Neuronal stem cell (in vitro differentiated cells): ENCODE measurements around the gene EGR1.
A peak's percentile ranks its signal among the peaks of the same experiment; 100 is the strongest.

Experiments
- DNase-seq: peaks from one replicate; pipeline ENCODE4 v3.0.0-alpha.2; 2013; ENCODE audit warnings: low spot score
- H2AFZ ChIP-seq: one replicate; pipeline ENCODE4 v1.6.1; 2013; ENCODE audit warnings: mild to moderate bottlenecking, low read length, inconsistent platforms
- H2AK5ac ChIP-seq: 2 replicates; pipeline ENCODE4 v1.6.1; 2013; ENCODE audit warnings: low read depth, mild to moderate bottlenecking, inconsistent platforms, low read length, moderate library complexity, mixed read lengths
- H2BK120ac ChIP-seq: 2 replicates; pipeline ENCODE4 v1.6.1; 2013; ENCODE audit warnings: low read depth, mild to moderate bottlenecking, inconsistent platforms, low read length, moderate library complexity, mixed read lengths
- H2BK12ac ChIP-seq: one replicate; pipeline ENCODE4 v1.6.1; 2013; ENCODE audit warnings: low read length, inconsistent platforms
- H2BK15ac ChIP-seq: 2 replicates; pipeline ENCODE4 v1.6.1; 2013; ENCODE audit warnings: mild to moderate bottlenecking, low read length, inconsistent platforms, mixed read lengths
- H2BK5ac ChIP-seq: one replicate; pipeline ENCODE4 v1.6.1; 2013; ENCODE audit warnings: inconsistent platforms, mild to moderate bottlenecking, low read length, moderate library complexity
- H3K14ac ChIP-seq: one replicate; pipeline ENCODE4 v1.6.1; 2013; ENCODE audit warnings: low read length, inconsistent platforms
- H3K18ac ChIP-seq: 2 replicates; pipeline ENCODE4 v1.6.1; 2013; ENCODE audit warnings: low read length, inconsistent platforms
- H3K23ac ChIP-seq: 2 replicates; pipeline ENCODE4 v1.6.1; 2013; ENCODE audit warnings: low read depth, mild to moderate bottlenecking, mixed read lengths, low read length, inconsistent platforms; ENCODE audit not compliant: poor library complexity
- H3K27ac ChIP-seq: replicated peaks from 3 replicates; pipeline ENCODE4 v1.5.1; 2013; ENCODE audit warnings: low read length, inconsistent platforms
- H3K27me3 ChIP-seq, 3 experiments: 2 replicates each; pipeline ENCODE4 v1.6.1; 2013; ENCODE audit warnings: low read length in 3 of 3, mild to moderate bottlenecking in 2 of 3, inconsistent platforms in 1 of 3, low read depth in 1 of 3, mixed read lengths in 1 of 3, moderate library complexity in 1 of 3; ENCODE audit not compliant: control insufficient read depth in 3 of 3, insufficient read depth in 3 of 3
- H3K36me3 ChIP-seq, 2 donors: replicated peaks in 1 of 2; 2 replicates each; pipeline ENCODE4 v1.6.1; 2013; ENCODE audit warnings: low read length in 2 of 2; ENCODE audit not compliant: control insufficient read depth in 2 of 2, insufficient read depth in 2 of 2
- H3K4ac ChIP-seq: 2 replicates; pipeline ENCODE4 v1.6.1; 2013; ENCODE audit warnings: inconsistent platforms, mild to moderate bottlenecking, low read length, moderate library complexity
- H3K4me1 ChIP-seq, 2 donors: 1 replicate in 1 of 2; 2 replicates in 1 of 2; pipeline ENCODE4 v1.6.1; 2013; ENCODE audit warnings: low read length in 2 of 2, low read depth in 1 of 2; ENCODE audit not compliant: control insufficient read depth in 2 of 2, insufficient read depth in 1 of 2
- H3K4me2 ChIP-seq: one replicate; pipeline ENCODE4 v1.6.1; 2013; ENCODE audit warnings: mild to moderate bottlenecking, low read length, inconsistent platforms; ENCODE audit not compliant: insufficient read depth, poor library complexity, severe bottlenecking
- H3K4me3 ChIP-seq, 2 donors: 2 replicates each; pipeline ENCODE4 v1.5.1; 2013; ENCODE audit warnings: low read length in 2 of 2, mild to moderate bottlenecking in 2 of 2, inconsistent platforms in 1 of 2, moderate library complexity in 1 of 2
- H3K79me1 ChIP-seq: one replicate; pipeline ENCODE4 v1.6.1; 2013; ENCODE audit warnings: low read depth, mild to moderate bottlenecking, inconsistent platforms, low read length, moderate library complexity
- H3K9ac ChIP-seq: one replicate; pipeline ENCODE4 v1.6.1; 2013; ENCODE audit warnings: mild to moderate bottlenecking, low read depth, low read length, inconsistent platforms; ENCODE audit not compliant: poor library complexity
- H3K9me3 ChIP-seq, 2 donors: replicated peaks in 1 of 2; 2 replicates each; pipeline versions ENCODE3 to v1.6.1; 2013; ENCODE audit warnings: low read length in 2 of 2, mild to moderate bottlenecking in 2 of 2, inconsistent platforms in 1 of 2, low read depth in 1 of 2, mixed read lengths in 1 of 2, moderate library complexity in 1 of 2; ENCODE audit not compliant: control insufficient read depth in 2 of 2, insufficient read depth in 1 of 2
- H4K8ac ChIP-seq: one replicate; pipeline ENCODE4 v1.6.1; 2013; ENCODE audit warnings: low read depth, mild to moderate bottlenecking, inconsistent platforms, low read length, moderate library complexity
- H4K91ac ChIP-seq: one replicate; pipeline ENCODE4 v1.6.1; 2013; ENCODE audit warnings: low read length, low read depth, mild to moderate bottlenecking, inconsistent platforms; ENCODE audit not compliant: poor library complexity
- WGBS, 2 donors: extraction: QIAGEN DNeasy Blood & Tissue Kit; methylation state at CpG; one replicate each; pipeline ENCODE4 v1.1.7; 2013; ENCODE audit warnings: missing lambda C conversion rate in 2 of 2, mixed read lengths in 1 of 2; ENCODE audit not compliant: insufficient read length in 2 of 2, insufficient replicate concordance in 1 of 2; ENCODE audit errors: extremely low coverage in 2 of 2; 5-methylcytosine and 5-hydroxymethylcytosine counted together

Gene EGR1

GRCh38 chr5:138448481-138449398 lies 16.5 kb upstream of the EGR1 start:
- H3K36me3 ChIP-seq: peaks cover 3 to 14% of the 10 kb centered on the region in 2 donors
- no peak overlapping the region for H3K14ac ChIP-seq
- peak overlapping the region; percentile 7 for H2BK5ac ChIP-seq
- WGBS, 2 donors: no CpG with 5 or more reads among the region's 9 CpGs
- no peak overlapping the region for H4K8ac ChIP-seq
- no peaks in the 10 kb centered on the region for H3K79me1 ChIP-seq
- H2BK15ac ChIP-seq: peak overlapping the region; percentile 65
- H3K4ac ChIP-seq: no peak overlapping the region
- H3K18ac ChIP-seq: peak overlapping the region; percentile 73
- H2AK5ac ChIP-seq: peak overlapping the region; percentile 89
- no peak overlapping the region for H2BK12ac ChIP-seq
- DNase-seq: no peak
- no peak overlapping the region for H2BK120ac ChIP-seq
- no peaks in the 10 kb centered on the region for H3K27me3 ChIP-seq
- H3K4me2 ChIP-seq: no peak overlapping the region
- H2AFZ ChIP-seq: peak overlapping the region; percentile 90
- H3K23ac ChIP-seq: no peak overlapping the region
- H3K9ac ChIP-seq: no peak overlapping the region
- peak overlapping the region in 1 of 2 donors; percentile 49 for H3K4me3 ChIP-seq
- H3K27ac ChIP-seq: no peak overlapping the region
- peaks cover 18 to 21% of the 10 kb centered on the region in 2 donors for H3K4me1 ChIP-seq
- no peak overlapping the region for H4K91ac ChIP-seq
- no peaks in the 10 kb centered on the region for H3K9me3 ChIP-seq

- Histone ChIP-seq H3K27me3 (no peaks in the 10 kb centered on the region), H3K23ac (no peak overlapping the region), H3K4me1 (peaks cover 18 to 21% of the 10 kb centered on the region in 2 donors), H3K4me3 (peak overlapping the region in 1 of 2 donors; percentile 49), H3K4me2 (peak overlapping the region; percentile 47), H2BK15ac (peak overlapping the region; percentile 65), H3K4ac (no peak overlapping the region), H3K79me1 (no peaks in the 10 kb centered on the region), H3K9ac (no peak overlapping the region), H2BK5ac (no peak overlapping the region), H2BK12ac (peak overlapping the region; percentile 14), H2AK5ac (peak overlapping the region; percentile 65), H2AFZ (peak overlapping the region; percentile 90), H4K8ac (no peak overlapping the region), H3K14ac (no peak overlapping the region), H3K9me3 (no peaks in the 10 kb centered on the region), H3K36me3 (peaks cover 0 to 6% of the 10 kb centered on the region in 2 donors), H3K27ac (no peak overlapping the region), H4K91ac (peak overlapping the region; percentile 34), H3K18ac (peak overlapping the region; percentile 73), H2BK120ac (no peak overlapping the region)
- no CpG with 5 or more reads among the region's 22 CpGs for WGBS, 2 donors
- DNase-seq: peak; percentile 86
Measured at GRCh38 chr5:138449501-138450239, 15.6 kb upstream of the EGR1 start.

GRCh38 chr5:138450971-138451370 lies 14.3 kb upstream of the EGR1 start:
- no peak overlapping the region for H2BK5ac ChIP-seq
- no peak overlapping the region for H4K91ac ChIP-seq
- no peak overlapping the region for H2AFZ ChIP-seq
- no peaks in the 10 kb centered on the region for H3K9me3 ChIP-seq
- H4K8ac ChIP-seq: no peak overlapping the region
- no peaks in the 10 kb centered on the region for H3K27me3 ChIP-seq
- H3K4me1 ChIP-seq: peaks cover 21 to 23% of the 10 kb centered on the region in 2 donors
- no peak overlapping the region for H3K18ac ChIP-seq
- H3K4ac ChIP-seq: no peak overlapping the region
- no peak overlapping the region for H3K9ac ChIP-seq
- no peak overlapping the region for H3K23ac ChIP-seq
- H3K4me3 ChIP-seq: no peak overlapping the region
- H3K79me1 ChIP-seq: no peaks in the 10 kb centered on the region
- no peak overlapping the region for H3K4me2 ChIP-seq
- H2BK12ac ChIP-seq: peak overlapping the region; percentile 42
- H3K36me3 ChIP-seq: peaks cover 0 to 1% of the 10 kb centered on the region in 2 donors
- H2BK120ac ChIP-seq: no peak overlapping the region
- H3K27ac ChIP-seq: no peak overlapping the region
- H2AK5ac ChIP-seq: no peak overlapping the region
- no peak overlapping the region for H3K14ac ChIP-seq
- H2BK15ac ChIP-seq: no peak overlapping the region
- DNase-seq: no peak
- WGBS, 2 donors: no CpG with 5 or more reads among the region's 5 CpGs

- H3K27ac ChIP-seq: no peak overlapping the region
- H2AFZ ChIP-seq: no peak overlapping the region
- H3K18ac ChIP-seq: peak overlapping the region; percentile 65
- peaks cover 21 to 23% of the 10 kb centered on the region in 2 donors for H3K4me1 ChIP-seq
- no peak overlapping the region for H4K91ac ChIP-seq
- no peak overlapping the region for H2BK5ac ChIP-seq
- no peak overlapping the region for H3K14ac ChIP-seq
- H3K9me3 ChIP-seq: no peaks in the 10 kb centered on the region
- H3K4me2 ChIP-seq: no peak overlapping the region
- H2AK5ac ChIP-seq: no peak overlapping the region
- no peaks in the 10 kb centered on the region for H3K79me1 ChIP-seq
- H3K4me3 ChIP-seq: no peak overlapping the region
- no peak overlapping the region for H2BK12ac ChIP-seq
- H3K9ac ChIP-seq: no peak overlapping the region
- no CpG with 5 or more reads among the region's 6 CpGs for WGBS, 2 donors
- no peaks in the 10 kb centered on the region for H3K36me3 ChIP-seq
- no peak overlapping the region for H4K8ac ChIP-seq
- no peaks in the 10 kb centered on the region for H3K27me3 ChIP-seq
- H2BK120ac ChIP-seq: no peak overlapping the region
- no peak overlapping the region for H3K4ac ChIP-seq
- H3K23ac ChIP-seq: peak overlapping the region; percentile 57
- no peak for DNase-seq
- no peak overlapping the region for H2BK15ac ChIP-seq
Measured at GRCh38 chr5:138452720-138453119, 12.6 kb upstream of the EGR1 start.
